K562 (cell line): ENCODE results near the gene KRT24. TPM values are rescaled to one million over a fixed set of nuclear protein-coding genes. Genes with fewer than 3 reads are reported as not detected.

Experiments
- ATAC-seq: fragments of 200-7000 bp; cut with Tn5 transposase; 3 replicates; pipeline ENCODE4 v1.9.1; 2020; ENCODE audit warnings: moderate library complexity
- BruUV-seq: library from RNA; stranded (reverse); fragments of 400-500 nt; replicated peaks from 2 replicates; lab custom pipeline; 2021; lab: Mats Ljungman, UMichigan
- CTCF ChIA-PET: fragments of 300-600 bp; formaldehyde crosslinking; extraction: SDS; loops from one replicate; lab custom pipeline; 2021; ENCODE audit warnings: low intra/inter-chr PET ratio; lab: Yijun Ruan, JAX
- POLR2A ChIA-PET: fragments of 300-600, 350-650 bp; sonication (Branson Sonifier 250); formaldehyde crosslinking; extraction: SDS; loops from one replicate; lab custom pipeline; 2021; ENCODE audit warnings: antibody characterized with exemption, inconsistent platforms; lab: Yijun Ruan, JAX
- DNase-seq, 4 experiments: peaks; one replicate each; pipeline versions ENCODE4 v3.0.0 to v3.0.0-alpha.2; 2011 to 2018; ENCODE audit warnings: low spot score in 3 of 4, mixed read lengths in 3 of 4; ENCODE audit errors: extremely low read depth in 1 of 4
- FAIRE-seq: peaks from 2 replicates; lab custom pipeline; 2011; peaks lifted over from hg19 to GRCh38; lab: Jason Lieb, UNC
- H2AFZ ChIP-seq: 2 replicates; pipeline ENCODE4 v1.6.0; 2011; ENCODE audit warnings: low read depth, low read length, control low read depth, inconsistent platforms
- H3K27ac ChIP-seq: fragments of 200-600 bp; 3 replicates; pipeline ENCODE4 v1.8.0; 2011; ENCODE audit warnings: low read depth, mild to moderate bottlenecking, control low read depth, inconsistent platforms, low read length, moderate library complexity, mixed read lengths; ENCODE audit errors: extremely low read depth
- H3K27me3 ChIP-seq, 2 experiments: fragments of 300-600 bp in 1 of 2; 2 replicates in 1 of 2; 3 replicates in 1 of 2; pipeline versions ENCODE4 v1.6.0 to v1.8.0; 2011; ENCODE audit warnings: inconsistent platforms in 2 of 2, low read length in 2 of 2, mild to moderate bottlenecking in 1 of 2, mixed read lengths in 1 of 2, moderate library complexity in 1 of 2; ENCODE audit not compliant: control insufficient read depth in 2 of 2, insufficient read depth in 2 of 2
- H3K36me3 ChIP-seq: fragments of 300-600 bp; 3 replicates; pipeline ENCODE4 v1.8.0; 2011; ENCODE audit warnings: mild to moderate bottlenecking, low read length, inconsistent platforms; ENCODE audit not compliant: control insufficient read depth, insufficient read depth
- H3K4me1 ChIP-seq, 2 experiments: fragments of 200-600 bp in 1 of 2; replicated peaks in 1 of 2; 2 replicates in 1 of 2; 3 replicates in 1 of 2; pipeline versions ENCODE4 v1.5.1 to v1.8.0; 2011; ENCODE audit warnings: inconsistent platforms in 2 of 2, low read length in 2 of 2, mild to moderate bottlenecking in 1 of 2, mixed read lengths in 1 of 2, moderate library complexity in 1 of 2; ENCODE audit not compliant: control insufficient read depth in 2 of 2, insufficient read depth in 2 of 2
- H3K4me2 ChIP-seq: 2 replicates; pipeline ENCODE4 v1.6.1; 2011; ENCODE audit warnings: low read length, control low read depth, inconsistent platforms, mixed read lengths; ENCODE audit not compliant: insufficient read depth
- H3K4me3 ChIP-seq: fragments of 200-600 bp; sonication (generic), shearing (Covaris generic); 2 replicates; pipeline ENCODE4 v1.5.1; 2016; ENCODE audit warnings: control low read depth, inconsistent platforms
- H3K79me2 ChIP-seq: fragments of 200-600 bp; 3 replicates; pipeline ENCODE4 v1.8.0; 2011; ENCODE audit warnings: low read length, inconsistent platforms; ENCODE audit not compliant: control insufficient read depth, insufficient read depth
- H3K9ac ChIP-seq, 2 experiments: 2 replicates each; pipeline versions ENCODE4 v1.6.0 to v1.6.1; 2011; ENCODE audit warnings: low read depth in 2 of 2, low read length in 2 of 2, control low read depth in 1 of 2, inconsistent platforms in 1 of 2, mild to moderate bottlenecking in 1 of 2, mixed read lengths in 1 of 2; ENCODE audit not compliant: insufficient read depth in 1 of 2
- H3K9me1 ChIP-seq: one replicate; pipeline ENCODE4 v1.6.0; 2011; ENCODE audit warnings: inconsistent platforms, mild to moderate bottlenecking, low read length, moderate library complexity; ENCODE audit not compliant: control insufficient read depth, insufficient read depth
- H3K9me3 ChIP-seq: replicated peaks from 2 replicates; pipeline ENCODE4 v1.5.1; 2011; ENCODE audit warnings: low read depth, low read length, inconsistent platforms; ENCODE audit not compliant: control insufficient read depth, insufficient read depth
- H4K20me1 ChIP-seq: replicated peaks from 2 replicates; pipeline ENCODE4 v1.6.1; 2011; ENCODE audit warnings: low read length, inconsistent platforms, mixed read lengths; ENCODE audit not compliant: control insufficient read depth, insufficient read depth
- GABPB2 ChIP-seq: fragments of 250-450 bp; sonication (Bioruptor Pico); conservative IDR thresholded peaks from 2 replicates; pipeline ENCODE4 v1.5.1; 2021; ENCODE audit warnings: mild to moderate bottlenecking
- KDM4B ChIP-seq, 2 experiments: fragments of 450-650 bp in 1 of 2; sonication (generic) in 1 of 2; IDR thresholded peaks; 2 replicates each; pipeline ENCODE4 v1.6.1; 2016 to 2017; ENCODE audit warnings: borderline replicate concordance in 2 of 2, antibody characterized with exemption in 1 of 2, low read depth in 1 of 2, mild to moderate bottlenecking in 1 of 2
- MYBL2 ChIP-seq, 2 experiments: fragments of 450-650 bp in 1 of 2; sonication (generic) in 1 of 2; formaldehyde crosslinking in 1 of 2; IDR thresholded peaks; 2 replicates each; pipeline versions ENCODE4 v1.6.1 to v1.8.1; 2017 to 2022; ENCODE audit warnings: borderline replicate concordance in 1 of 2, inconsistent platforms in 1 of 2, low read depth in 1 of 2, mild to moderate bottlenecking in 1 of 2, missing genetic modification reagents in 1 of 2, moderate library complexity in 1 of 2
- POU5F1 ChIP-seq: fragments of 150-350 bp; IDR thresholded peaks from 2 replicates; pipeline ENCODE4 v1.6.1; 2014; ENCODE audit warnings: borderline replicate concordance, low read length, low read depth, mild to moderate bottlenecking; ENCODE audit not compliant: partially characterized antibody
- SRSF7 ChIP-seq: fragments of 200-400 bp; formaldehyde crosslinking; optimal IDR thresholded peaks from 2 replicates; pipeline ENCODE3; 2017; ENCODE audit warnings: mild to moderate bottlenecking, low read depth, low read length
- XRCC4 ChIP-seq: IDR thresholded peaks from one replicate; pipeline ENCODE4 v1.6.1; 2011; ENCODE audit not compliant: insufficient read depth, insufficient read length; ENCODE audit errors: extremely low read depth
- in situ Hi-C: fragments of 300-500 bp; cut with MboI; formaldehyde crosslinking; loops from 4 replicates; pipeline ENCODE4 v1.15.0; 2018; ENCODE audit warnings: inconsistent platforms, mixed read lengths
- intact Hi-C: fragments of 100-400 bp; cut with micrococcal nuclease; formaldehyde crosslinking; loops from 2 replicates; pipeline ENCODE4 v1.14.2; 2022
- polyA plus RNA-seq, 8 experiments: library from polyadenylated mRNA; depleted of rRNA in 4 of 8; stranded (reverse) in 5 of 8; unstranded in 3 of 8; fragments of >200 nt; fragmentation: Nextera tagmentation in 2 of 8; fragmentation: Illumina TruSeq in 1 of 8; extraction: Ambion mirVana in 2 of 8; extraction: Trizol in 1 of 8; gene quantifications; 2 replicates each; pipeline versions ENCODE4 v1.2.1 to v1.2.3, GENCODE V29; 2011 to 2014; ENCODE audit warnings: inconsistent platforms in 1 of 8, missing spikeins in 1 of 8
- total RNA-seq, 7 experiments: library from RNA; depleted of rRNA in 6 of 7; stranded (reverse); fragments of >200 nt in 6 of 7; fragmentation: Illumina TruSeq in 2 of 7; extraction: Trizol in 2 of 7; gene quantifications; 2 replicates each; pipeline versions ENCODE4 v1.2.1 to v1.2.3, GENCODE V29; 2011 to 2021; ENCODE audit warnings: low replicate concordance in 1 of 7
- TF ChIP-seq, protein P1 (sequence below): fragments of 250-450 bp; sonication (Bioruptor Pico); IDR thresholded peaks from 2 replicates; pipeline ENCODE4 v1.4.0; 2020; ENCODE audit warnings: borderline replicate concordance

The KRT24 gene
- total and polyA plus RNA-seq, 9 of the 15 experiments (the other 6 are each of a cell fraction or from before 2014, with no cell fraction given), result not detected

DNA sequence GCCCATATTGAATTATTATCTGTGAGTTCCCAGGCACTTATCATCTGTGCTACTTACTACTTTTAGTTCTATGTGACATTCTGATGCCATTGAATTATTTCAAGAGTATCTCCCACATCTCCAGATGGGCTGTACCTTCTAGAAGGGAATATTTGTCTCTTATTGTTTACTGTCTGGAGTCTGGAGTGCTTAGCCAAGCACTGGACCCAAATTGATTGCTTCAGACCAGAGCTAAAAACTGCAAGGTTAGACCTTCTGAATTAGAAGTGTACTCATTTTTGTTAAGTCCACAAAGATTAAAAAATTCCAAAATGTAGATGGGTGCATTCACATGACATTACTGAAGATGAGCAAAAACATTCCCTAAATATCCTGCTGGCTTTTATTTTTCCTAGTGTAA is 22.6 kb downstream of the KRT24 start:
- BruUV-seq, result no TSS peak
- ATAC-seq (no peak), DNase-seq (no peak)
- no peak overlapping the region for H3K4me2 ChIP-seq
- CTCF ChIA-PET, result no interaction called here
- TF ChIP-seq, protein P1, sequence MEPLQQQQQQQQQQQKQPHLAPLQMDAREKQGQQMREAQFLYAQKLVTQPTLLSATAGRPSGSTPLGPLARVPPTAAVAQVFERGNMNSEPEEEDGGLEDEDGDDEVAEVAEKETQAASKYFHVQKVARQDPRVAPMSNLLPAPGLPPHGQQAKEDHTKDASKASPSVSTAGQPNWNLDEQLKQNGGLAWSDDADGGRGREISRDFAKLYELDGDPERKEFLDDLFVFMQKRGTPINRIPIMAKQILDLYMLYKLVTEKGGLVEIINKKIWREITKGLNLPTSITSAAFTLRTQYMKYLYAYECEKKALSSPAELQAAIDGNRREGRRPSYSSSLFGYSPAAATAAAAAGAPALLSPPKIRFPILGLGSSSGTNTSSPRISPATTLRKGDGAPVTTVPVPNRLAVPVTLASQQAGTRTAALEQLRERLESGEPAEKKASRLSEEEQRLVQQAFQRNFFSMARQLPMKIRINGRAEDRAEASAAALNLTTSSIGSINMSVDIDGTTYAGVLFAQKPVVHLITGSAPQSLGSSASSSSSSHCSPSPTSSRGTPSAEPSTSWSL, result no peak
- TF ChIP-seq GABPB2 (CRISPR knock-in tag) (no peak), XRCC4 (no peak), MYBL2 (IDR thresholded peaks at IDR 0.05; ENCODE audit: low read depth) (no peak), MYBL2 (CRISPR knock-in tag; IDR thresholded peaks at IDR 0.05; ENCODE audit: borderline replicate concordance) (no peak), KDM4B (IDR thresholded peaks at IDR 0.05; ENCODE audit: borderline replicate concordance in 2 of 2, low read depth in 1 of 2) (no peak), POU5F1 (no peak), SRSF7 (no peak)
- TF ChIP-seq, all 486 proteins: peak for 0
- FAIRE-seq, result no peak
- Histone ChIP-seq H3K4me3 (no peak overlapping the region), H3K27me3 (peaks cover 25 to 26% of the 10 kb centered on the region in 2 experiments), H3K36me3 (no peaks in the 10 kb centered on the region), H3K9me1 (no peaks in the 10 kb centered on the region), H4K20me1 (no peaks in the 10 kb centered on the region), H3K9ac (no peak overlapping the region), H3K4me1 (no peaks in the 10 kb centered on the region), H2AFZ (no peak overlapping the region), H3K27ac (no peak overlapping the region), H3K9me3 (no peaks in the 10 kb centered on the region), H3K79me2 (no peaks in the 10 kb centered on the region)
- intact Hi-C loops, result no loop called here
- POLR2A ChIA-PET, result interaction anchor here (1.4 kb wide), 1 partner anchor 15 kb away, joined by 3 read pairs; no protein-coding TSS in a partner anchor
- in situ Hi-C loops, result no loop called here
